HG03095 (cell line): ENCODE data around the gene MINK1.
"Not testable (repeated sequence)": the region's sequence is repeated elsewhere in the genome, so short reads cannot be mapped to it uniquely, and the experiment has no call there.

ENCODE experiments used
- ATAC-seq: cut with Tn5 transposase; IDR thresholded peaks from one replicate; pipeline ENCODE4 v1.9.1; 2021; ENCODE audit warnings: moderate library complexity; ENCODE audit not compliant: unreplicated experiment

The MINK1 gene

GRCh38 chr17:4926577-4927335 is 93.6 kb downstream of the MINK1 start:
- ATAC-seq, result not testable (repeated sequence)

GRCh38 chr17:4928881-4929280 is 95.7 kb downstream of the MINK1 start:
- no peak for ATAC-seq

GRCh38 chr17:4931963-4932362 is 98.8 kb downstream of the MINK1 start, which contains the start of gene GP1BA:
GP1BA (plus strand) TSS chr17:4932277; CDS start chr17:4932605, 328 bp downstream.
- ATAC-seq, result no peak

GRCh38 chr17:4932756-4933155 is 99.6 kb downstream of the MINK1 start:
- ATAC-seq, result no peak

GRCh38 chr17:4933646-4934045 is 100.5 kb downstream of the MINK1 start:
- no peak for ATAC-seq

- no peak for ATAC-seq
Observed at GRCh38 chr17:4934173-4934979, 101.2 kb downstream of the MINK1 start.

GRCh38 chr17:4935650-4936049 is 102.5 kb downstream of the MINK1 start:
- no peak for ATAC-seq

- ATAC-seq, result no peak
Observed at GRCh38 chr17:4936436-4936835, 103.3 kb downstream of the MINK1 start.

GRCh38 chr17:4937553-4937952 is 104.4 kb downstream of the MINK1 start:
- no peak for ATAC-seq

- no peak for ATAC-seq
Observed at GRCh38 chr17:4938069-4938491, 104.9 kb downstream of the MINK1 start.

GRCh38 chr17:4938688-4939545 is 105.8 kb downstream of the MINK1 start:
- no peak for ATAC-seq

GRCh38 chr17:4939546-4939795 is 106.3 kb downstream of the MINK1 start:
- no peak for ATAC-seq

- ATAC-seq, result peak; percentile 67
Observed at GRCh38 chr17:4939796-4940554, 106.8 kb downstream of the MINK1 start, which contains the start of the genes RNF167 and SLC25A11. RNF167 (plus strand) TSS chr17:4940268; CDS start chr17:4940910, 642 bp downstream. SLC25A11 (minus strand) TSS chr17:4940046; CDS start chr17:4939910, 136 bp downstream.

GRCh38 chr17:4940555-4941318 is 107.6 kb downstream of the MINK1 start:
- peak; percentile 5 for ATAC-seq

GRCh38 chr17:4941319-4941610 is 108.1 kb downstream of the MINK1 start:
- ATAC-seq, result no peak

- no peak for ATAC-seq
Observed at GRCh38 chr17:4942760-4943508, 109.8 kb downstream of the MINK1 start.

GRCh38 chr17:4944163-4944553 is 111.0 kb downstream of the MINK1 start:
- ATAC-seq, result no peak

- no peak for ATAC-seq
Observed at GRCh38 chr17:4944554-4945175, 111.5 kb downstream of the MINK1 start.
